Measurements from ENCODE around the gene TCFL5. TPM values are rescaled to one million over a fixed set of nuclear protein-coding genes. Genes with fewer than 3 reads are reported as not detected.

The TCFL5 gene
- total RNA-seq, 1 donor from 2014 or later = 9.1 TPM

DNA sequence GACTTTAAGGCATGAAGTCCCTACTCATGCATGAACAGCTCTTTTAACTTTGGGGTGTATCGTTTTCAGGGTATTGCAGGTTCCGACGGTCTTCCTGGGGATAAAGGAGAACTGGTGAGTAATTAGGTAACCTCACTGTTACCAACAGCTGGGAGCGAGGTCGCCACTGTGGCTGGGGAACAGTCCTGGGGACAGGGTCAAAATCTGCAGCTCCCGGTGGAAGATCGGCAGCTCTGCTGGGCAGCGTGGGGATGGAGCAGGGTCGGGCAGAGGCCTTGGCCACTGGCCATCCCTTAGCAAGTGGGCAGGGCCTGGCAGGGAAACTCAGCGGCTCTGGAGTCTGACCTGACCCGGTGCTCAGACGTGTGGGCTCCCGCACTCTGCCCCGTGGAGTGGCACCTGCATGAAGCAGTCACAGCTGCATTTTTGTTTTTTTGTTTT is 28.7 kb downstream of the TCFL5 start:
- no peak for DNase-seq

DNA sequence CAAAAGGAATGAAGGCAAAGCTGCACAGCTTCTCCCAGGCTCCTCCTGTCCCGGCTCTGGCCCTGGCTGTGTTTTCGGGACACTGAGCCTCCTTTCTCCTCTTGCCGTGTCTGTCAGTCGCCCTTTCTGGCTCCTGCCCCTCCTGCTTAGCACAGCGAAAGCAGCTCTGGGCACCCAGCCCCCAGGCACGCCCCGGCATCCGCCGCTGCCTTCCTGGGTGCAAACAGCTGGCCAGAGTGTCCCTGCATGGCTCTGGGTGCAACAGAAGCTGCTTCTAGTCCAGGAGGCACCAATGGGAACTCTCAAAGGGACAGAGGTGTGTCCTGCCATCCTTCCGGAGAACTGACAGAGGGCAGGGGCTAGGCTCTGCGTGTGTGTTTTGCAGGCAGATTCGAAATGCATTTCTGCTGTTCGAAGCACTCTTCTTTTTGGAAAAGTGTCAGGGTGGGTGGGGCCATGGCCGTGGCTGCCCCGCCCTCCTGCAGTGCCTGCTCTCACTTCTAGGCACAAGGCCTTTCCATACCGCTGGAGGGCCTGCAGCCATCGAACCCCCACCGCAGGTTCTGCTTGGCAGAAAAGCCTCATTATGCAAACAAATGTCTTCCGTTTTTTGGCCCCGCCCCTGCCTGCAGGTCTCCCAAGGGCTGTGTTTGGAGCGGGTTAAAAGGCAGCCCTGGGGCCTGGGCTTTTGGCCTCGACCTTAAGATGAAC is 29.3 kb downstream of the TCFL5 start:
- peak; percentile 41 for DNase-seq

DNA sequence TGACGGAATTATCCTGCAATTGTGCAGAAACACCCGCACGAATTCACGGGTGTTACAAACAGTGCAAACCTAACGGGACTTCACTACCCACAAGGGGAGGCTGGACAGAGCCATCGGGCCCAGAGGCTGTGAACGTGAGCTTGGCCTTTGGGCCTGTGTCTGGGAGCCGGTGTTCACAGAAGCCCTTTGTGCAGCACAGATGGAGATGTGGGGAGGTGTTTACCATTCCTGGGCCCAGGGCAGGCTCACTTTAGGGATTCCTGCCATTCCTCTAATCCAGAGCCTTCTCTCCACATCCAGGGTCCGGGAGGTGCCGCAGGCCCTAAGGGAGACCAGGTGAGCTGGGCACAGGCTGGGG is 29.8 kb downstream of the TCFL5 start:
- no peak for DNase-seq

DNA sequence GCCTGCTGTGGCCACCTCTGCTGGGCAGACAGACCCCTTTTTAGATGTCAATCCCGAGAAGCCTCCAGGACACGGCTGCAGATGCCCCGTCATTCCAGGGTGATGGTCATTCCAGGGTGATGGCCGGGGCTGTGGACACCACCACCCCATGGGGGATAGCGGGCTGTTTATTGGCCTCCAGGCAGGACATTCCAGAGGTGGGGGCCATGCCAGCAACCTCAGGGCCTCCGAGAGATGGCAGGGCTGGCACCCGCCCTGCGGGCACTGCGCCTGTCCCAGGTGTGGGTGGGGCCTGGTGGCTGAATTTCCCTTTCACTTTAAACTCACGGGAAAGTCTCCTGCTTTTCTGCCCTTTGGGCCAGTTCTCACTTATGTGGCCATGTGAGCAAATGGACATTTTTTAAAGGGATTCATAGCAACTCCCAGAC is 30.2 kb downstream of the TCFL5 start:
- DNase-seq = no peak

DNA sequence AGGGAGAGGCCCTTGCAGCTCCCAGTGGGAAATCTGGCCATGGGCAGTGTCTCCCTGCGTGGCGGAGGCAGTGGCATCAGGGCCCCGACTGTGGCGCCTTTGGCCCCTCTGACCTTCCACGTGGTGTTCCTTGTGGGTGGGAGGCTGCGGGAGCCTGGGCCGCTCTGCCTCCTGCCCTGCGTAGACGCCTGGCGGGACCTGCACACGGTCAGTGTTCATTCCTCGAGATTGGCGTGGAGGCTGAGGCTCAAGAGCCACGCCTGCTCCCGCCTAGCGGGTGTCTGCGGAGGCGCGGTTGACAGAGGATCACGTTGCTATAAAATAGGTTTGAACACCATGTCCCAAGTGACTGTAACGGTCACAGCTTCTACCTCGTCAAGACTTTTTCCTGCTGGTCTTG is 30.8 kb downstream of the TCFL5 start:
- DNase-seq = no peak

DNA sequence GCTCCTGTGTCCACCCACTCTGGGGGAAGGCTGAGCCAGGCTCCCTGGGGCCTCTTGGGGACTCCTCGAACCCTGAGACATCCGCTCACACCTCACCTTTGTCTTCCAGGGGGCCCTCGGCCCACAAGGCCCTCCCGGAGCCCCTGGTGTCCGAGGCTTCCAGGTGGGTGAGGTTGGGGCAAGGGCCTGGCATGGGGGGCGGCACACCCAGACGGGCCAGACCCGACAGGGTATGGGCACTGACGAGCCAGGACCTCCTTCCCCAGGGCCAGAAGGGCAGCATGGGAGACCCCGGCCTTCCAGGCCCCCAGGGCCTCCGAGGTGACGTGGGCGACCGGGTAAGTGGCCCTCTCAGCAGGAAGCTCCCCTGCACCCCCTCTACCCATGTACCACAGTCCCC is 31.4 kb downstream of the TCFL5 start:
- no peak for DNase-seq

DNA sequence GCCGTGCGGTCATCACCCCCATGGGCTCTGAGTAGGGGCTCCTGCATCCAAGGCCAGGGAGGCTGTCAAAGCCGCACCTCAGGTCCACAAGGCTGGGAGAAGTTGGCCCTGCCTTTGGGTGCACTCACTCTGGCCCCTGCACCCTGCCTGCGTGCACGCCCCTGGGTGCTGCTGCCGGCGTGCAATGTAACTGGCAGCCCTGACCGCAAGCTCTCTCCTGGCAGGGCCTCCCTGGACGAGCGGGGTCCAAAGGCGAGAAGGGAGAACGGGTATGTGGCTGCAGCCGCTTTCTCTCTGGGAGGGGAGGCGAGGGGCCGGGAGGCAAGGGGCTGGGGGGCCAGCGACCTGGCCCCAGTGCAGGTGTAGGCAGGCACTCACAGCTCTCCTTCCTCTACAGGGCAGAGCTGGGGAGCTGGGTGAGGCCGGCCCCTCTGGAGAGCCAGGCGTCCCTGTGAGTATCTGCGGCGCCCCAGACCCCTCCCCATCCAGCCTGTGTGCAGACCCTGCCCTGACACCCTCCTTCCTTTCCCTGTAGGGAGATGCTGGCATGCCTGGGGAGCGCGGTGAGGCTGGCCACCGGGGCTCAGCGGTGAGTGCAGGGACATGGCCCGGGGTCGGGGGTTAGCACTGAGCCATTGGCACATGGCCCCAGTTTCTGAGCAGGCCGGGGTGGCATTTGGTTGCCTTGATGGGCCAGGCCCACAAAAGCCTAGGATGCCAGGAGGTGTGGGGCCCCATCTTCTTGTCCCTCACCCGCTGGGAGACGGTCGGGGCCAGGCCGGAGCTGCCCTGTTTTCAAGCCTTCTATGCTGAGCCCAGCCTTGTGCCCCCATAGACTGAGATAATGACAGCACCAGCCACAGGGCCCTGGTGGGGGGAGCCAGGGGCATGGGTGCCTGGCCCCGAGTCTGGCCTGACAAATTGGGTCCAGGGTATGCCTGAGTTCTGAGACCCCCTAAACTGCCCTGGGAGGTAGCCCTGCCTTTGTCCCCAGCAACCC is 32.1 kb downstream of the TCFL5 start:
- no peak for DNase-seq

DNA sequence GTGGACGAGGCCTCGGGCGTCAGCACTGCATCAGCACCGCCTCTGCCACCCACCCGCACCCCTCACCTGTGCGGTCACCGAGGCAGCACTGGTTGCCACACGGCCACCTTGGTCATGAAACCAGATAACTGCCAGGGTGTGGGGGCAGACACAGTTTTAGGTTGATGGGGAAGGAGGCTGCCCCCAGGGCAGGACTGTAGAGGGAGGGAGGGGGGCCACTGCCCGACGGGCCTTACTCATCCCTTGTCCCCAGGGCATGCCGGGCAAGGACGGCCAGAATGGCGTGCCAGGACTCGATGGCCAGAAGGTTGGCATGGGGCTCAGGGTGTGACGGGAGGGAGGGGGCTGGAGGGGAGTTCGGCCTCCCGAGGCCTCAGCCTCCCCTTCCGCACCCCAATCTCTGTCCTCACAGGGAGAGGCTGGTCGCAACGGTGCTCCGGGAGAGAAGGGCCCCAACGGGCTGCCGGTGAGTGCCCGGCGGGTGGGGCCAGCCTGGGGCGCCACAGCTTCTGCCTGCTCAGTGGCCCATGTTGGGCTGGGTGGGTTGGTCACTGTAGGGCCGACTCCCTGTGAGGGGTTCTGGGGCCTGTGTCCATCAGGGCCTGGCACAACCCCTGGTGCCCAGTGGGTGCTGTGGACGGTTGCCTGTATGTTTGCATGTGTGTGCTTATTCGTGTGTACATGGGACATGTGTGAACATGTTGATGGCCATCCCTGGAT is 33.0 kb downstream of the TCFL5 start:
- DNase-seq = no peak

DNA sequence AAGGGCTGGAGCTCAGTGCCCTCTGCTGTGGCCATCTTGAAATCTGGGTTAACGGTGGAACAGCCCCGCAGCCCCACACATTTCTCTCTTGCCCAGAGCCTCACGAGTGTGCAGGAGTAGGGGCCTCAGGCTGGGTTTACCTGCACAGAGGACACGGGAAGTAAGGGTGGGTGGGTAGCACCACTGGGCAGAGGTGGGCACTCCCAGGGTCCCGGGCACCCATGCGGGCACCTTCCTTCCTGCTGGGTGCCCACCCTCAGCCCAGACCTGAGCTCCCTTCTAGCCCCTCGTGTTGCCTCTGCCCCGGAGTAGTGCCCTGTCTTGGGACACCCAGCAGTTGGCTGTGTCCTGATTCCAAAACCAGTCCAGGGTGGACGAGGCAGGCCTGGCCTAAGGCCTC is 33.6 kb downstream of the TCFL5 start:
- no peak for DNase-seq

DNA sequence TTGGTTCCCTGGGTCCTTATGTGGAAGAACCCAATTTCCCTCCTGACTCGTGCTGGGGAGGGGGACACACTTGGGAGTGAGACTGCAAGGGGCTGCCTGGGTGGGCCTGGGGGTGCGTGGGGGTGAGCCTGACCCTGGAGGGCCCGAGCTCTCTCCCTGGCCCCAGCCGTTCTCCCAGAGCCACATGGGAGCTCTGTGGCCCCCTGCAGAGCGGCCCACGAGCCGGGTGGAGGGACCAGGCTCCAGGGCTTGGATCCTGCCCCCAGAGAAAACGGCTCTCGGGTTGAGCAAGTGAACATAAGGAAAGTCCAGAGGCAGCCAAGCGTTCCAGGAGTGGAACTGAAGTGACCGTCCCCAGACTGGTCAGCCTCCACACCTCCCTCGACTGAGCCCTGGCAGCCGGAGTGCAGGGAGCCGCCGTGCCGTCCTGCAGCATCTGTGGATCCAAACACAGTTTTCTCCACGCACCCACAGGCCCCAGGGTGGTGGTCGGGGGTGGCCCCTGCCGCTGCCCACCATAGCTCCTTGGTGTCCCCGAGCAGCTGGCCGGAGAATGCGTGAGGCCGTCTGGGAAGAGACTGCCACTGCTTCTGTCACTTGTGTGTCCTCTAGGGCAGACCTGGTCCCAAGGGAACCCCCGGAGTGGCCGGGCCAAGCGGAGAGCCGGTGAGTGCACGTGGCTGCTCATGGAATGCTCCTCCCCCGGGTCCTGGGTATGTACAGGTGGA is 34.1 kb downstream of the TCFL5 start:
- no peak for DNase-seq

DNA sequence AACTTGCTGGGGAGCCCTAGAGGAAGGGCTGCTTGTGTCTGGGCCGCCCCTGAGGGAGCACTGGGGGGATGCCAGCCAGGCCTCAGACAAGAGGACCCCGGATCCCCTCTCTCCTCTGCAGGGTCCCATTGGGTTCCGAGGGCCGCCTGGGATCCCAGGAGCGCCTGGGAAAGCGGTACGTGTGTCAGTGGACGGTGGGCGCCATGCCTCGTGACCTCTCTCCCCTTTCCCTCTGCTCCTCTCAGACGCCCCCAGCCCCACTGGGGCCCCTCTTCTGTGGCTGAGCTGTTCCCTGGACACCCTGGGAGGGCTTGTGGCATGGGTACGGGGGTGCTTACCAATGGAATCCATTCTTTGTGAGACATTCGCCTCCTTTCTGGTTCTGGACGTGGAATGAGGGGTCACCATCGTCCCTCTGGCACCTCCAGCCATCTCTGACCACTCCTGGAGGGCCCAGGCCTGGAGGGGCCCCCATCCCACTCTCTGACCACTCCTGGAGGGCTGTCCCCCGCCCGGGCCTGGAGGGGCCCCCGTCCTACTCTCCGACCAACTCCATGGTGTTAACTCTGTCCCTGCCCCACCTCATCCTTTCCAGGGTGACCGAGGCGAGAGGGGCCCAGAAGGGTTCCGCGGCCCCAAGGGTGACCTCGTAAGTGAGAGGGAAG is 34.8 kb downstream of the TCFL5 start:
- DNase-seq = no peak

DNA sequence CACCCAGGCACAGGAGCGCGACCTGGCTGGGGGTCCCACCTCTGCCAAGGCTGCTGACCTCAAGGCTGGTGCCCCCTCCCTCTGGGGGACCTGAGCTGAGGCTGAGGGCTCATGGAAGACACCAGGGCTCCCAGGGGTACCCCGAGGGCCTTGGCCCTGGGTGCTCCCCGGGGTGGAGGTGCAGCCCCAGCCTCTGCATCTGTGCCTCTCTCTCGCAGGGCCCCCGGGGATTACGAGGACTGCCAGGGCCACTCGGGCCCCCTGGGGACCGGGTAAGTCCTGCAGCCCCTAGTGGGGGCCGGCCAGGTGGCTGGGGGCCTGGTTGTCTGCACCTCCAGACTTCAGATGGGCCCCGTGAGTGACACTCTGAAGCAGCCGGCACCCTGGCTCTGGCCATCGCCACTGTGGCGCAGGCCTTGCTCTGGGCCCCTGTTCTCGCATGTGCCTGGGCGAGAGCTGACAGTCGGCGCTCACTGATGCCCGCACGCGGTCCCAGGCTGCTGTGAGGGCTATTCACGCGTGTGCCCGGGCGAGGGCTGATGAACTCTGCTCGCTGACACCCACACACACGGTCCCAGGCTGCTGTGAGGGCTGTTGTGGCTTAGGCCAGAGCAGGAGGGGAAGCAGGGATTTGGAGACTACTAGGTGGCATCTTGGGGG is 35.5 kb downstream of the TCFL5 start:
- DNase-seq = no peak

DNA sequence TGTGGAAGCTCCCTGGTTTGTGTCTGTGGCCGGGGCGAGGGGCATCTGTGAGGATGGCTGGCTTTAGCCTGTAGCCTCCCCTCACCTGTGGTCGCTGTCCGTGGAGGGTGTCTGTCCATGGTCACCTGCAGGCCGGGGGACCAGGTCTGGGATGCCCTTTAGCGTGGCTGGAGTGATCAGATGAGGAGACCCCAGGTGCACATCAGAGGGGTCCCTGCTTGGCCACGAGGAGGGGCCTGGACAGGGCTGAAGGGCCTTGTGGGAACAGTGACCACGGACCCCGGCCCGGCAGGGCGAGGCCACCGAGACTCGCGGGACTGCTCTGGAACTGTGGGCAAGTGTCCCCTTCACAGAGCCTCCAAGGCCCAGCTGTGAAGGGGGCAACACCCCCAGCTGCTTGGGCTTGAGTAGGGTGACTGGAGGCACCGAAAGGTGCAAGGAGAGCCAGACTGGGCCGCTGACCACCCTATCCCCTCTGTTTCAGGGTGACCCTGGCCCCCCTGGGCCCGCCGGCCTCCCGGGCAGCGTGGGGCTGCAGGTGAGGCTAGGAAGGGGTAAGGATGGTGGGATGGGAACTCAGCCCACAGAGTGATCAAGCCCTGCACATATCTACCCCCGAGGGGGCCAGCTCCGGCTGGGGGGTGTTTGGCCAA is 36.2 kb downstream of the TCFL5 start:
- no peak for DNase-seq

DNA sequence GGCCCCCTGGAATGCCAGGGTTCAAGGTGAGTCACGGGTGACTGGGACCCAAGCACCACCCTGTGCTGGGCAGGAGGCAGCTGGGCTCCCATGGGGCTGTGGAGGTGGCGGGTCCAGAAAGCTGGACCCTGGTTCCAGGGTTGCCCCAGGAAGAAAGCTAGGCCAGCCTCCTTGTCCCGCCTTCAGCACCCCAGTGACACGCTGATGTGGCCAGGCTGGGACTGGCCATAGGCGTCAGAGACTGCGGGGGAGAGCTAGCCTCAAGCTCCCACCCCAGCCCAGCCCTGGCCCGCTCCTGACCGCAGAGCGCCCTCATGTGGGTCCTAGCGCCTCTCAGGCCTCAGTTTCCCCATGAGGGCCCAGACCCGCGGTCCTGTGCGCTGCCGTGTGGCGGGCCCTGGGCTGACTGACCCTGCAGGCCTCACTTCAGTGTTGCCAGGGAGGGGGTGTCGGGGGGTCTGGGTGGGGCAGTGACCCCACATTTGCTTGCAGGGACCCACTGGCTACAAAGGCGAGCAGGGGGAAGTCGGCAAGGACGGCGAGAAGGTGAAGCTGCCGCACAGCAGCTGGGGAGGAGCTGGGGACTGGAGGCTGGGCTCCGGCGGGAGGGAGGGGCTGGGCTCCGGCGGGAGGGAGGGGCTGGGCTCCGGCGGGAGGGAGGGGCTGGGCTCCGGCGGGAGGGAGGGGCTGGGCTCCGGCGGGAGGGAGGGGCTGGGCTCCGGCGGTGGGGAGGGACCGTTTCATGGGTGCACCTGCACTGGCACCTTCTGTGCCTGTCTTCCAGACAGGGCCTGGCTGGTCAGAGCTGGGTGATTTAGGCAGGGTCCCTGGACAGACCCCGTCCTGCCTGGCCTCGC is 36.9 kb downstream of the TCFL5 start:
- no peak for DNase-seq

DNA sequence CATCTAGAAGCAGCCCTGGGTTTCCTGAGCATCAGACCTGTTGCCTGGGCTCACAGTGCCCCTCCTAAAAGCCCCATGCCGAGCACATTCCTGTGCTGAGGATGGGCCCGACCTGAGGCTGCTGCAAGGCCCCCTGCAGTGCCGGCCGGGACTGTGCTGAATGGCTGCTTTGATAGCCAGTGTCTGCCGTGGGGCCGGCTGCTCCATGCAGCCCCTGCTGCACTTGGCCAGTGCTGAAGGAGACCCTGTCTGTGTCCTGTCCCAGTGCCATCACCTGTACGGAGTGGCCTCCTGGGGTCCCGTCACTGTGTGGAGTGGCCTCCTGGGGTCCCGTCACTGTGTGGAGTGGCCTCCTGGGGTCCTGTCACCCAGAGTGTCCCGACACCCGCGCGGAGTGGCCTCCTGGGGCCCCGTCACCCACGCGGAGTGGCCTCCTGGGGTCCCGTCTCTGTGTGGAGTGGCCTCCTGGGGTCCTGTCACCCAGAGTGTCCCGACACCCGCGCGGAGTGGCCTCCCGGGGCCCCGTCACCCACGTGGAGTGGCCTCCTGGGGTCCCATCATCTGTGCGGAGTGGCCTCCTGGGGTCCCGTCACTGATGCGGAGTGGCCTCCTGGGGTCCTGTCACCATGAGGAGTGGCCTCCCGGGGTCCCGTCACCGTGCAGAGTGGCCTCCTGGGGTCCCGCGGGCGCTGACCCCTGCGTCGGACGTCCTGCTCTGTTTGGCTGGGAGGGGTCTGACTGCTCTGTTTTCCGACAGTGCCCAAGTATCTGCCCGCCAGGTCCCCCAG is 37.7 kb downstream of the TCFL5 start:
- no peak for DNase-seq

DNA sequence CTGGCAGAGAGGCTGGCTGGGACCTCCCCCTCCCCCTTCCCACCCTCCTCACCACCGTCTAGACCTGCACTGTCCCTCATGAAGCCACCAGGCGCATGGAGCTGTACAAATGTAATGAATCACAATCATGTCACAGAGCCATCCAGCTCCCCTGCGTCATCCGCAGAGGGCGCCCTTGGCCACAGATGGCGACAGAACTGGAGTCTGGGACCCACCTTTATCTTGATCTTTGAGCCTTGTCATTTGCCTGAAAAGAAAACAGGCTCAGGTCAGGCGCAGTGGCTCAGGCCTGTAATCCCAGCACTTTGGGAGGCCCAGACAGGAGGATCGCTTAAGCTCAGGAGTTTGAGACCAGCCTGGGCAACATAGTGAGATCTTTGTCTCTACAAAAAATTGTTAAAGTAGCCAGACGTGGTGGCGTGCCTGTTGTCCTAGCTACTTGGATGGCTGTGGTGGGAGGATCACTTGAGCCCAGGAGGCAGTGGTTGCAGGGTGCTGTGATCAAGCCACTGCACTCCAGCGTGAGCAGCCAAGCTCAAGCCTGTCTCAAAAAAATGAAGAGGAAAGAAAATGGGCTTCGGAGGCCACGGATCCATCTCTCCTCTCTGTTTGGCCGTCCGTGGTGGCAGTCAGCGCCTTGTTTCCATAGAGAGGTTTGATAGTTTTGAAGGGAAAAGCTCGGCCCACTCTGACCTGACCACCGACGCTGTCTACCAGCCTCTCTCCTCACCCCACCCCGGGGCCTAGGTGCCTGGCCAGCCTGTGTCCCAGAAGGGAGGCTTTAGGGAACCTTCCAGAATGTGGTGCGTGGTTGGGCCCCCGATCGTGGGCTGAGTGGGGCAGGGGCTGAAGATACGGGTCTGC is 38.6 kb downstream of the TCFL5 start:
- DNase-seq = no peak

DNA sequence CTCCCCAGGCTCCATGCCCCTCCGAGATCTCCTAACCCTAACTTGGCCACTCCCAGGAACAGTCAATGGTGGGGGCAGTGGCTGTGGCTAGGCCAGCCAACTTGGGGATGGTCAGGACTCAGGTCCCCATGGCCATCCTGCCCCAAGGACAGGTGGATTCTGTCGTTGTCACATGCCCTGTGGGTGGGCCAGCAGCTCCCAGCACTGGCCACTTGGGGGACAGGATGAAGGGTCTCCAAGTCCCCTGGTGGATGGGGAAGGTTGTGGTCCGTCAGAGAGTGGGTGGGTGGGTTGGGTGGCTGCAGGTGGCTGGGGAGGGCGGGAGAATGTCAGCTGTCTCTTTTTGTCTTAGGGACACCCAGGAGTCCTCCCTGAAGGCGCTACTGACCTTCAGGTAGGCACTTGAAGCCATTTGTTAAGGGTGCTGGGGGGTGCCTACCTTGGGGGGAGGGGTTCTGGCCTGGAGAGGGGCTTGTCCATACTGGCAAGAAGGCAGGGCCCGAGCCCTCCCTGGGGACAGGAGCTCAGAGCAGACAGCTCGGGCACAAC is 39.3 kb downstream of the TCFL5 start:
- DNase-seq = no peak

Measured in tongue (tissue), 2 donors.